IPS-NIHi7 (cell line): ENCODE measurements around the gene CCDC85B.

Experiments
- DNase-seq: peaks from one replicate; pipeline ENCODE4 v3.0.0; 2012; ENCODE audit warnings: mixed read lengths; ENCODE audit errors: extremely low spot score

Gene CCDC85B

GRCh38 chr11:65907878-65908277 lies 17.4 kb downstream of the CCDC85B start:
- DNase-seq = no peak

- DNase-seq = peak; percentile 76
Measured at GRCh38 chr11:65911682-65912568, 21.5 kb downstream of the CCDC85B start.

DNA sequence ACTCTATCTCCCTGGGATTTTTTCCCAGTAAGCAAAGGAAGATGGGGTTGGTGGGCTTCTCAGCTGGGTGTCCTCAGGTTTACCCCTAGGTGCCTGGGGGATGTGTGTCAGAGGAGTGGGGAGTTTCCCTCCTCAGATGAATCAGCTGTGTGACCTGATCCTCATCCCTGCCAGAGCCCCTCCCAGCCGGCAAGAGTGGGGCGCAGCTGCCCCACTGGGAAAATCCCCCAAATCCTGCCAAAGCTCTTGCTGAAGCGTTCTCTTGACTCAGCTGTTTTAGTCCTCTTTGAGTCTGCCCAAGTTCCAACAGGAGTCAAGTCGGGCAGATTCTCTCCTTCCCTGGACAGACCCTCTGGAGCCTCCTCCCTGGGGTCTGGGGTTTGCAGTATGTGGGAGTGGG lies 22.4 kb downstream of the CCDC85B start:
- peak; percentile 5 for DNase-seq

- DNase-seq = no peak
Measured at GRCh38 chr11:65915101-65915820, 24.8 kb downstream of the CCDC85B start.

- DNase-seq = peak; percentile 68
Measured at GRCh38 chr11:65915821-65916251, 25.4 kb downstream of the CCDC85B start.

DNA sequence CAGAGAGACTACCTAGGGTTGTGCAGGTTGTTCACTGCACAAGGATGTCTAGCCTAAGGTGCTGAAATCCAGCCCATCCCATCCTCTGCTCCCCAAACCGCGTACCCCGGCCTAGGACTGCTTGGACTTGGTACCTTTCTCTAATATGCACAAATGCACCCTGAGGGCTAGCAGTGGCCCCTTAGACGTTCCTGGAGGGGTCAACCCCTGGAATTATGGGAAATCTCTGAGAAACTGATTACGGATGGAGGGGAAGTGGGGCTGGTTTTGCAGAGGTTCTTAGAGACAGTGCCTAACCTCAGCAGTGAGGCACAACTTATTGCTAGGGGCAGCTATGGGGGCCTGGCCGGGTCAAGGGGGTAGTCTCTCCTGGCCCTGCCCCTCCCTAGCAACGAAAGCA lies 25.9 kb downstream of the CCDC85B start:
- no peak for DNase-seq

DNA sequence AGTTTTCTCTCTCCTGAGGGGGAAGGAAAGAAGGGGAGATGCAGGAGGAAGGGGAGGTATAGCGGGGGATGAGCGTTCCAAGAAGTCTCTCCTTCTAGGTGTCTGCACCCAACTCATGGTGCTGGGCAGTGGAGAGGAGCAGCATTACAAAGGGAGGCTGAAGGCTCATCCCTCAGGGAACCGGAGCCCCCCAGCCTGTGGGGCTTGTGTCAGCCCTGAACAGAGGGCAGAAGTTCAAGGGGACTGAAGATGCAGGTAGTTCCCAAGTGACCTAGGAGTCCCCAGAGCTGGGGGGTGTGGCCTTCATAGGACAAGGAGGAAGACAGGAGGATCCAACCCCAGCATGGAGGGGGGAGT lies 26.6 kb downstream of the CCDC85B start:
- no peak for DNase-seq

GRCh38 chr11:65917434-65918210 lies 27.1 kb downstream of the CCDC85B start:
- DNase-seq = peak; percentile 2

DNA sequence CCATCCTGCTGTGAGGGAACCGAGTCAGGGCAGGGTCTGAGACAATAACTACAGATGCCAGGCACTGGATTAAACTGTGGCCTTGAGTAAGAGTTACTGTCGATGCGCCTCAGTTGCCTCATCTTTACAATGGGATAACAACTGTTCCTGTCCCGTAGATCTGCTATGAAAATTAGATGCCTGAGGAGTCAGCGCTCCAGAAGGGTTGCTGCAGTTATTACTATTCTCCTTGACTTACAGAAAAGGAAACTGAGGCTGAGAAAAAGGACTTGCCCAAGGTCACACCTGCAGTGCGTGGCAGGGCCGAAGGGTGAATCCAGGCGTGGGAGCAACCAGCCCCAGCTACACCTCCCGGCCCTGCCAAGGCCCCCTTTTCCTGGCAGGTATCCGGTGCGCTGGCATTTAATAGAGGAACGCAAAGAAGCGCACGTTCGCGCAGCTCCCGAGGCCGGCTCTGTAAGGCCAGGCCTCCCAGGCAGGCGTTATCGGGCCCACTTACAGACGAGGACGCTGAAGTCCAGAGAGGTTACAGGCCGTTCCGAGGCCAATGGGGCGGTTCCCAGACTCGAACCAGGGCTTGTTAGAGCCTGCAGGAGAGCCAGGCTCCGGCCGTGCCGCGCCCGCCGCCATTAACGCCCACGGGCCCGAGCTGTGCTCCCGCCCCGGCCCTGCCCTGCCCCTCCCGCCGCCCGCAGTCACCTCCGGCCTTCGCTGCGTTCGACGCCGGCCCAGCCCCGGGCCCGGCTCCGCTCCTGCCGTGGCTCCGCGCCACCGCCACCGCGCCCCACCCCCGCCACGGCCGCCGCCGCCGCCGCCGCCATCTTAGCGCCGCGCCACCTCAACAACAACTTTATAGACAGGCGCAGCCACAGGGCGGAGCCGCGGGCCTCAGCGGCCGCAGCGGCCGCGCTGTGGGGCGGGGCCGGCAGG lies 28.0 kb downstream of the CCDC85B start, which contains the start of gene C11orf68:
Gene C11orf68 (minus strand): TSS at position 852 of the 930 bp plus-strand sequence. CDS start 31 bp downstream, at position 821.
- no peak for DNase-seq

DNA sequence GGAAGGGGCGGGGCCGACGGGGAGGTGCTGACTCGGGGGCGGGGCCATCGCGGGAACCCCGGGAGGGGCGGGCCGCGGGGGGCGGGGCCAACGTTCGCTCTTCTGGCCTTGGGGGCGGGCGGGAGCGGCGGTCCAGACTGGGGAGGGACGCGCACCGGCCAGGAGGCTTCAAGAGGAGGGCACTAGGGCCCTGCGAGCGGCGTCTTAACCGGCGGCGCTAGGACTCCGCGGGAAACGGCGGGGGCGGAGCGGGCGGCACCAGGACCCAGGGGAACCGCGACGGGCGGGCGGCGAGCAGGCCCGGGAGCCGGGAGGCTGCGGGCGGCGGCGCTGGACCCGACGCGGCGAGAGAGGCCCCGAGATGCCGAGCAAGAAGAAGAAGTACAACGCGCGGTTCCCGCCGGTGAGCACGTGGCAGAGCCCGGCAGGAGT lies 28.7 kb downstream of the CCDC85B start, which contains the start of gene DRAP1:
Gene DRAP1 (plus strand): TSS at position 286 of the 432 bp plus-strand sequence. CDS start 76 bp downstream, at position 362.
- DNase-seq = peak; percentile 97

DNA sequence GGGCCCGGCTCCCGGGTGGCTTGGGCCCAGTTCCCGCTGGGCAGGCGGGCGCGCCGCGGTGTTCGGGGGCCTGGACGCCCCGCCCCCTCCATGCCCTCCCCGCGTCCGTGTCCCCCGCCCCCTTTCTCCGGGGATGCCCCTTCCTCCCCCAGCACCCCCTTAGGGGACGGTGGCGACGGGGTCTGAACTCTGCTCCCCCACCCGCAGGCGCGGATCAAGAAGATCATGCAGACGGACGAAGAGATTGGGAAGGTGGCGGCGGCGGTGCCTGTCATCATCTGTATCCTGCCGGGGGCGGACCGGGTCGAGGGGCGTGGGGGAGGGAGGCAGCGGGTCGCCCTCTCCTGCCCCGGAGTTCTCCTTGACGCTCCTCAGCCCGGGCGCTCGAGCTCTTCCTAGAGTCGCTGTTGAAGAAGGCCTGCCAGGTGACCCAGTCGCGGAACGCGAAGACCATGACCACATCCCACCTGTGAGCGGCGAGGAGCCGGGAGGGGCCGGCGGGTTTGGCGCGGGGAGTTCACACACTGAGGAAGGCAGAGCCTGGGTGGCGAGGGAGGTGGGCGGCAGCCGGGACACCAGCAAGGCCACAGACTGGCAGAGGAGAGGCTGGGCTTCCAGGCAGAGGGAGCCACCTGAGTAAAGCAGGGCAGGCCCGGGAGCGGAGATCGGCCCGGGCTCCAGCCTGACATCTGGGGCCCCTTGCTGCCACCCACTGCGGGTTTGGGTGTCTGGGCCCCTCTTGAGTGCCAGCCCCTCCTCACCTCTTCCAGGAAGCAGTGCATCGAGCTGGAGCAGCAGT lies 29.3 kb downstream of the CCDC85B start:
- DNase-seq = peak; percentile 62

GRCh38 chr11:65920372-65920802 lies 29.9 kb downstream of the CCDC85B start:
- DNase-seq = no peak

GRCh38 chr11:65921033-65921555 lies 30.6 kb downstream of the CCDC85B start:
- DNase-seq = no peak

- no peak for DNase-seq
Measured at GRCh38 chr11:65921876-65922275, 31.4 kb downstream of the CCDC85B start.

DNA sequence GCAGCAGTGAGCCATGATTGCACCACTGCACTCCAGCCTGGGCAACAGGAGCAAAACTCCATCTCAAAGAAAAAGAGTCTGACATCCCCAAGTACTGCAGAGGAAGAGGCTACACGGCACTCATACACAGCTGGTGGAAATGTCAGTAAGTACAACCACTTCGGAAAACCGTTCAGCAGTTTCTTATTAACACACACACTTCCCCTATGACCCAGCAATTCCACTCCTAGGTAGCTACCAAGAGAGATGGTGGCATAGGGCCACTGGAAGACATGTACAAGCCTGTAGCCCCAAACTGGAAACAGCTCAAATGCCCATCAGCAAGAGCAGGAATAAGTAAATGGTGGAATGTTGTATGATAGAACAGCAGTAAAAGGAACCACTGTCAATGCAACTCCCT lies 32.1 kb downstream of the CCDC85B start:
- DNase-seq = no peak

DNA sequence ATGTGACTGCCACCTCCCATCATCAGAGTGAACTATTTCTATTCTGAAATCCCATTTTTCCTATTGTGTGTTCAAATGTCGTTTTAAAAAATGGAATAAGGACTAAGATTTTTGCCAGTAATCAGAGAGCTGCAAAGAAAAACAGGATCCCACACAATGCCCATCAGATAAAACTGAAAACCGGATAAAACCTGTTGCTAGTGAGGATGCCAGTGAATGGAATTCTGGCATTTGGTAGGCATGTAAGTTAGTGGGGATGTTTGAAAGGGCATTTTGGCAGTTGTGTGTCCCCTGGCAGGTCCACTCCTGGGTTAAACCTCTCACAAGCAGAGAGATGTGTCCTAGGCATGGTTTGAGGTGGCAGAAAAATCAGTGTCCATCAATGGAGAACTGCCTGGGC lies 34.9 kb downstream of the CCDC85B start:
- DNase-seq = no peak

DNA sequence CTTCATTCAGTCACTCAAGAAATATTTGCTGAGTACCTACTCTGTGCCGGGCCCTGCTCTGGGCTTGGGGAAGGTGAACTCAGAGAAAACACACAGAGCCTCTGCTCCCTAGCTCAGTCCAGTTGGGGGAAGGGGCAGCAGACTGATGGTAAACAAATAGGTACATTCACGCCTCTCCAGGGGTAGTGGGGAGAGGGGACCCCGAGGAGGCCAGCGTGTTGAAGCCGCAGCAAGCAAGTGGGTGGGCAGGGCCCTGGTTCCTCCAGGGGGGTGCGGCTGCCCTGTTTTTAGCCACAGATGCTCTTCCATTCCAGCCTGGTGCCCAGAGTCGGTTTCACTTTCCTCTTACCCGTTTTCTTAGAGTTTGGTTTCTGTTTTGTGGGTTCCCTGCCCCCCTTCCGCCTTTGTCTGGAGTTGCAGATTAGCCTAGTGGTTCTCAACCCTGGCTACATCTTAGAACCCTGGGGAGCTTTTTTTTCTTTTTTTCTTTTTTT lies 37.5 kb downstream of the CCDC85B start:
- peak; percentile 9 for DNase-seq

GRCh38 chr11:65928667-65929066 lies 38.2 kb downstream of the CCDC85B start:
- DNase-seq = peak; percentile 5

GRCh38 chr11:65931773-65932557 lies 41.5 kb downstream of the CCDC85B start:
- no peak for DNase-seq
